Caco-2 (cell line): Measurements from ENCODE around the gene SULT1C4. TPM values are rescaled to one million over a fixed set of nuclear protein-coding genes. Genes with fewer than 3 reads are reported as not detected.

Experiments used
- BruUV-seq: library from RNA; stranded (reverse); fragments of 400-500 nt; replicated peaks from 2 replicates; lab custom pipeline; 2021; lab: Mats Ljungman, UMichigan
- CTCF ChIA-PET: fragments of 300-600 bp; sonication (Branson Sonifier 250); formaldehyde crosslinking; loops from one replicate; lab custom pipeline; 2022; ENCODE audit warnings: antibody characterized with exemption; lab: Charles Lee
- POLR2A ChIA-PET: fragments of 300-600 bp; sonication (Branson Sonifier 250); formaldehyde crosslinking; loops from one replicate; lab custom pipeline; 2022; ENCODE audit warnings: antibody characterized with exemption; lab: Charles Lee
- DNase-seq, 2 experiments: peaks; one replicate each; pipeline versions ENCODE4 v3.0.0 to v3.0.0-alpha.2; 2020 to 2022
- H3K27me3 ChIP-seq: replicated peaks from 2 replicates; pipeline ENCODE4 v1.6.0; 2011; ENCODE audit warnings: low read length; ENCODE audit not compliant: control insufficient read depth, insufficient read depth
- H3K36me3 ChIP-seq: 2 replicates; pipeline ENCODE4 v1.5.1; 2011; ENCODE audit warnings: low read length; ENCODE audit not compliant: control insufficient read depth, insufficient read depth
- H3K4me1 ChIP-seq: fragments of 250-450 bp; sonication (Bioruptor Pico); 2 replicates; pipeline ENCODE4 v1.5.1; 2020; ENCODE audit warnings: mild to moderate bottlenecking
- H3K4me3 ChIP-seq: 2 replicates; pipeline ENCODE4 v1.5.1; 2011; ENCODE audit warnings: low read depth, mild to moderate bottlenecking, control low read depth, low read length
- H3K9me3 ChIP-seq: fragments of 250-450 bp; sonication (Bioruptor Pico); 2 replicates; pipeline ENCODE4 v1.5.1; 2020; ENCODE audit warnings: mild to moderate bottlenecking, moderate library complexity
- H3K27ac Mint-ChIP-seq: one replicate; pipeline ENCODE4 v1.8.0; 2022; ENCODE audit warnings: mixed read lengths; ENCODE audit not compliant: unreplicated experiment
- H3K27me3 Mint-ChIP-seq: one replicate; pipeline ENCODE4 v1.8.0; 2022; ENCODE audit warnings: mixed read lengths; ENCODE audit not compliant: insufficient read depth, unreplicated experiment
- H3K36me3 Mint-ChIP-seq: one replicate; pipeline ENCODE4 v1.8.0; 2022; ENCODE audit warnings: mild to moderate bottlenecking, mixed read lengths; ENCODE audit not compliant: insufficient read depth, unreplicated experiment
- H3K4me1 Mint-ChIP-seq: one replicate; pipeline ENCODE4 v1.8.0; 2022; ENCODE audit warnings: low read depth, mixed read lengths; ENCODE audit not compliant: unreplicated experiment
- H3K4me3 Mint-ChIP-seq: one replicate; pipeline ENCODE4 v1.8.0; 2022; ENCODE audit warnings: mild to moderate bottlenecking, moderate library complexity, mixed read lengths; ENCODE audit not compliant: unreplicated experiment
- H3K9me3 Mint-ChIP-seq: one replicate; pipeline ENCODE4 v1.8.0; 2022; ENCODE audit warnings: mixed read lengths; ENCODE audit not compliant: unreplicated experiment
- intact Hi-C: fragments of 100-400 bp; cut with micrococcal nuclease; formaldehyde crosslinking; loops from one replicate; pipeline ENCODE4 v1.10.0; 2022; ENCODE audit not compliant: unreplicated experiment
- total RNA-seq: library from RNA; stranded (reverse); gene quantifications from 2 replicates; pipeline ENCODE4 v1.2.3, GENCODE V29; 2022
- TF ChIP-seq, protein P1 (sequence below), 2 experiments: fragments of 200-600 bp in 1 of 2; IDR thresholded peaks; 1 replicate in 1 of 2; 2 replicates in 1 of 2; pipeline versions ENCODE4 v1.5.1 to v1.8.0; 2011 to 2022; ENCODE audit warnings: antibody characterized with exemption in 1 of 2, control low read depth in 1 of 2, inconsistent platforms in 1 of 2, low read depth in 1 of 2, low read length in 1 of 2, mild to moderate bottlenecking in 1 of 2, moderate library complexity in 1 of 2; ENCODE audit not compliant: insufficient read depth in 1 of 2, severe bottlenecking in 1 of 2, unreplicated experiment in 1 of 2

SULT1C4 gene
- total RNA-seq, 1 experiment from 2014 or later = 4.0 TPM

DNA sequence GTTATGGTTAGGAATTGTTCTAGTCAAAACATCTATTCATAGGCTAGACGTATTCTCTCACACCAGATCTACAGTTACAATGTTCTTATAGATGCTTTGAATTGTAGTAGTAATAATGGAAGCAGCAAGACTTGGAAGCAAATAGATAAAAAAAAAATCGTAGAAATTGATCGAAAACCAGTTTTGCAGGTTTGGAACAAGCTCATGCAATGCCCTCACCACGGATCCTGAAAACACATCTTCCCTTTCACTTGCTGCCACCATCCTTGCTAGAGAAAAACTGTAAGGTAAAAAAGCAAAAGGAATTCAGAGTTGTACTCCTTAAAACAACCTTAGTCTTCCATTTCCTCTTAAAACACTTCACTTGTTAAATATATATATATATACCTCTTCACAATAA lies 4.4 kb downstream of the SULT1C4 start:
- H3K27me3 ChIP-seq = no peaks in the 10 kb centered on the region
- H3K4me1 ChIP-seq = peaks cover 17% of the 10 kb centered on the region
- DNase-seq = no peak
- H3K9me3 ChIP-seq = no peaks in the 10 kb centered on the region
- no peak overlapping the region for H3K4me3 ChIP-seq
- Mint-ChIP-seq H3K4me3 (no peak overlapping the region), H3K36me3 (peaks cover 10% of the 10 kb centered on the region), H3K27me3 (no peaks in the 10 kb centered on the region), H3K4me1 (peaks cover 26% of the 10 kb centered on the region), H3K27ac (no peak overlapping the region), H3K9me3 (no peaks in the 10 kb centered on the region)
- ChIA-PET POLR2A (no interaction called here), CTCF (no interaction called here)
- intact Hi-C loops = no loop called here
- TF ChIP-seq, protein P1, sequence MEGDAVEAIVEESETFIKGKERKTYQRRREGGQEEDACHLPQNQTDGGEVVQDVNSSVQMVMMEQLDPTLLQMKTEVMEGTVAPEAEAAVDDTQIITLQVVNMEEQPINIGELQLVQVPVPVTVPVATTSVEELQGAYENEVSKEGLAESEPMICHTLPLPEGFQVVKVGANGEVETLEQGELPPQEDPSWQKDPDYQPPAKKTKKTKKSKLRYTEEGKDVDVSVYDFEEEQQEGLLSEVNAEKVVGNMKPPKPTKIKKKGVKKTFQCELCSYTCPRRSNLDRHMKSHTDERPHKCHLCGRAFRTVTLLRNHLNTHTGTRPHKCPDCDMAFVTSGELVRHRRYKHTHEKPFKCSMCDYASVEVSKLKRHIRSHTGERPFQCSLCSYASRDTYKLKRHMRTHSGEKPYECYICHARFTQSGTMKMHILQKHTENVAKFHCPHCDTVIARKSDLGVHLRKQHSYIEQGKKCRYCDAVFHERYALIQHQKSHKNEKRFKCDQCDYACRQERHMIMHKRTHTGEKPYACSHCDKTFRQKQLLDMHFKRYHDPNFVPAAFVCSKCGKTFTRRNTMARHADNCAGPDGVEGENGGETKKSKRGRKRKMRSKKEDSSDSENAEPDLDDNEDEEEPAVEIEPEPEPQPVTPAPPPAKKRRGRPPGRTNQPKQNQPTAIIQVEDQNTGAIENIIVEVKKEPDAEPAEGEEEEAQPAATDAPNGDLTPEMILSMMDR (IDR thresholded peaks at IDR 0.05; ENCODE audit: insufficient read depth in 1 of 2, low read depth in 1 of 2, low read length in 1 of 2, severe bottlenecking in 1 of 2, unreplicated experiment in 1 of 2) = no peak
- no TSS peak for BruUV-seq
- no peaks in the 10 kb centered on the region for H3K36me3 ChIP-seq

DNA sequence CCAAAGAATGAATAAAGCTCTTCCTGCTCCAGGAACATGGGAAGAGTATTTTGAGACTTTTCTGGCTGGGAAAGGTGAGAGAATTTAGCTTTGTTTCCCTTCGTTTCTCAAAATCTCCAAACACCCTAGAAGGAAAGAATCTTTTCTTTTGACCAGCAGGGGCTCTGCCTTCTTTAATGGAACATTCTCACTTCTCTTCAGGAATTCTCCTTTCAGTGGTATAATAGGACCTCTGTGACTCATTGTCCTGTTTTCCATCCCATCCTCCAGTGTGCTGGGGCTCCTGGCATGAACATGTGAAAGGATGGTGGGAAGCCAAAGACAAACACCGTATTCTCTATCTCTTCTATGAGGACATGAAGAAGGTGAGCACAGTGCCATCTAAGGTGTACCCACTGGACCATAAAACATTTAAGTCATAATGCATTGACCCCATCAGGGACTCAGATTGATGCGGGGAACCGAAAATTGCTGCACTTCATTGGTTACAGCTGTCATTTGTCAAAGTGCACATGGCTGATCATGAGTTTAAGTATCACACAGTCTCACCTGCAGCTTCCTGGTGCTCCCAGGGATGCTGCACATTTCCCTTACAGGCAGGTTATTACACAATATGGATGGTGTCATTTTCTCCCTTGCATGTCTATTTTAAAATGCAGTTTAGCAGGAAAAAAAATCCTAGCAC lies 5.5 kb downstream of the SULT1C4 start:
- Histone ChIP-seq H3K9me3 (no peaks in the 10 kb centered on the region), H3K4me1 (peaks cover 17% of the 10 kb centered on the region), H3K27me3 (no peaks in the 10 kb centered on the region), H3K36me3 (no peaks in the 10 kb centered on the region), H3K4me3 (no peak overlapping the region)
- H3K4me3 Mint-ChIP-seq = no peak overlapping the region
- no peaks in the 10 kb centered on the region for H3K9me3 Mint-ChIP-seq
- no peak for DNase-seq
- TF ChIP-seq, protein P1 (IDR thresholded peaks at IDR 0.05; ENCODE audit: insufficient read depth in 1 of 2, low read depth in 1 of 2, low read length in 1 of 2, severe bottlenecking in 1 of 2, unreplicated experiment in 1 of 2) = peak; percentile 2 to 13
- H3K4me1 Mint-ChIP-seq = peaks cover 19% of the 10 kb centered on the region
- H3K27me3 Mint-ChIP-seq = no peaks in the 10 kb centered on the region
- no TSS peak for BruUV-seq
- no peak overlapping the region for H3K27ac Mint-ChIP-seq
- CTCF ChIA-PET = no interaction called here
- POLR2A ChIA-PET = no interaction called here
- intact Hi-C loops = no loop called here
- H3K36me3 Mint-ChIP-seq = peaks cover 7% of the 10 kb centered on the region

DNA sequence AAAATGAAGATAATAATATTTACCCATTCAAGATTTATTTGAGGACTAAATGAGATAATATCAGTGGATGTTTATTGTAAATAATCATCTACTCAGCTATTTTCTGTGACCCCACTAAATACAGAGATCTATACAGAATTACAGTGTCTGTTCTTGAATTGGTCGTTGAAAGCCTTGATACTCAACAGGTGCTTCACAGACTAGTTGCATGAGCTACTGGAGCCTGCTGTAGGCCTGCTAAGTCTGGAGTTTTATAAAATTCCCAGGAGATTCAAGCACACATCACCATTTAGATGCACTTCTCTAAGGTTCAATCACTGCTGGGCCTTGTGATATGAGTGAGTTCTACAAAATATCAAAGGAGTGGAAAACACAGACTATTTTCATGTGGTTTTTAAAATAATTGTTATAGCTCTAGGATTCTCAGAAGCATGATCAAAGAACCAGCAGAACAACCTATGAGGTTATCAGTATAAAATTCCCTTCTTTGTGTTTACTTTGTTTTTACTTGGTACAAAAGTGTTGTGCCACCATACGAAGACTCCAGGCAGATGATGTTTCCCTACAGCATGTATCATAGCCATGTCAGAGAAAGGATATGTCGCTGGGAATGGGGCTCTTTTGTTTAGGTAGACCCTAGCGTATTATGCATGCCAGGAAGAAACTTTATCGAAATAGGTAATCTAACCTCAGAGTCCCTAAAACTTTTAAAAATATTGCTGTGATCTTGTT lies 7.1 kb downstream of the SULT1C4 start:
- no peak overlapping the region for H3K4me3 Mint-ChIP-seq
- intact Hi-C loops = loop anchor here (1.0 kb wide), 1 partner anchor 8 kb away; the partner anchor contains the start of gene SULT1C4
- H3K27me3 ChIP-seq = no peaks in the 10 kb centered on the region
- peaks cover 6% of the 10 kb centered on the region for H3K36me3 Mint-ChIP-seq
- no peaks in the 10 kb centered on the region for H3K9me3 ChIP-seq
- no peak overlapping the region for H3K4me3 ChIP-seq
- BruUV-seq = no TSS peak
- H3K4me1 ChIP-seq = peaks cover 17% of the 10 kb centered on the region
- POLR2A ChIA-PET = no interaction called here
- H3K4me1 Mint-ChIP-seq = peaks cover 15% of the 10 kb centered on the region
- DNase-seq = no peak
- H3K9me3 Mint-ChIP-seq = no peaks in the 10 kb centered on the region
- no peaks in the 10 kb centered on the region for H3K36me3 ChIP-seq
- CTCF ChIA-PET = no interaction called here
- TF ChIP-seq, protein P1 (IDR thresholded peaks at IDR 0.05; ENCODE audit: insufficient read depth in 1 of 2, low read depth in 1 of 2, low read length in 1 of 2, severe bottlenecking in 1 of 2, unreplicated experiment in 1 of 2) = no peak
- no peaks in the 10 kb centered on the region for H3K27me3 Mint-ChIP-seq
- H3K27ac Mint-ChIP-seq = no peak overlapping the region
